HL-60 (cell line): ENCODE results near the gene HIRA.

Source experiments
- DNase-seq, 2 experiments: peaks; one replicate each; pipeline ENCODE4 v3.0.0-alpha.2; 2010 to 2020; ENCODE audit warnings: low read depth in 1 of 2, low spot score in 1 of 2
- H3K27ac ChIP-seq: fragments of 250-450 bp; sonication (Bioruptor Pico); replicated peaks from 2 replicates; pipeline ENCODE4 v1.5.1; 2020; ENCODE audit warnings: mild to moderate bottlenecking, moderate library complexity
- H3K27me3 ChIP-seq: fragments of 250-450 bp; sonication (Bioruptor Pico); 2 replicates; pipeline ENCODE4 v1.5.1; 2021; ENCODE audit warnings: mild to moderate bottlenecking, moderate library complexity; ENCODE audit not compliant: insufficient read depth, poor library complexity, severe bottlenecking
- H3K4me3 ChIP-seq: replicated peaks from 2 replicates; pipeline ENCODE4 v1.5.1; 2011; ENCODE audit warnings: mild to moderate bottlenecking, control low read depth, low read length; ENCODE audit not compliant: insufficient read depth
- GABPA ChIP-seq: IDR thresholded peaks from 2 replicates; pipeline ENCODE4 v1.6.1; 2012; ENCODE audit warnings: low read depth
- POLR2AphosphoS5 ChIP-seq: IDR thresholded peaks from 2 replicates; pipeline ENCODE4 v1.6.1; 2012; ENCODE audit warnings: low read depth
- SPI1 ChIP-seq: IDR thresholded peaks from 2 replicates; pipeline ENCODE4 v1.6.1; 2012; ENCODE audit warnings: low read depth, mild to moderate bottlenecking, borderline replicate concordance
- TF ChIP-seq, protein P1 (sequence below): IDR thresholded peaks from 2 replicates; pipeline ENCODE4 v1.6.1; 2012; ENCODE audit warnings: low read depth; ENCODE audit not compliant: insufficient replicate concordance
- TF ChIP-seq, protein P2 (sequence below): IDR thresholded peaks from one replicate; pipeline ENCODE4 v1.5.1; 2011; ENCODE audit warnings: low read length, control low read depth, inconsistent platforms; ENCODE audit not compliant: insufficient read depth

HIRA gene

GRCh38 chr22:19341500-19341899 lies 90.0 kb downstream of the HIRA start:
- no peaks in the 10 kb centered on the region for H3K27me3 ChIP-seq
- DNase-seq, result no peak
- no peak overlapping the region for H3K27ac ChIP-seq
- H3K4me3 ChIP-seq, result no peak overlapping the region
- TF ChIP-seq GABPA (no peak), SPI1 (no peak), POLR2AphosphoS5 (no peak)
- TF ChIP-seq, protein P1, sequence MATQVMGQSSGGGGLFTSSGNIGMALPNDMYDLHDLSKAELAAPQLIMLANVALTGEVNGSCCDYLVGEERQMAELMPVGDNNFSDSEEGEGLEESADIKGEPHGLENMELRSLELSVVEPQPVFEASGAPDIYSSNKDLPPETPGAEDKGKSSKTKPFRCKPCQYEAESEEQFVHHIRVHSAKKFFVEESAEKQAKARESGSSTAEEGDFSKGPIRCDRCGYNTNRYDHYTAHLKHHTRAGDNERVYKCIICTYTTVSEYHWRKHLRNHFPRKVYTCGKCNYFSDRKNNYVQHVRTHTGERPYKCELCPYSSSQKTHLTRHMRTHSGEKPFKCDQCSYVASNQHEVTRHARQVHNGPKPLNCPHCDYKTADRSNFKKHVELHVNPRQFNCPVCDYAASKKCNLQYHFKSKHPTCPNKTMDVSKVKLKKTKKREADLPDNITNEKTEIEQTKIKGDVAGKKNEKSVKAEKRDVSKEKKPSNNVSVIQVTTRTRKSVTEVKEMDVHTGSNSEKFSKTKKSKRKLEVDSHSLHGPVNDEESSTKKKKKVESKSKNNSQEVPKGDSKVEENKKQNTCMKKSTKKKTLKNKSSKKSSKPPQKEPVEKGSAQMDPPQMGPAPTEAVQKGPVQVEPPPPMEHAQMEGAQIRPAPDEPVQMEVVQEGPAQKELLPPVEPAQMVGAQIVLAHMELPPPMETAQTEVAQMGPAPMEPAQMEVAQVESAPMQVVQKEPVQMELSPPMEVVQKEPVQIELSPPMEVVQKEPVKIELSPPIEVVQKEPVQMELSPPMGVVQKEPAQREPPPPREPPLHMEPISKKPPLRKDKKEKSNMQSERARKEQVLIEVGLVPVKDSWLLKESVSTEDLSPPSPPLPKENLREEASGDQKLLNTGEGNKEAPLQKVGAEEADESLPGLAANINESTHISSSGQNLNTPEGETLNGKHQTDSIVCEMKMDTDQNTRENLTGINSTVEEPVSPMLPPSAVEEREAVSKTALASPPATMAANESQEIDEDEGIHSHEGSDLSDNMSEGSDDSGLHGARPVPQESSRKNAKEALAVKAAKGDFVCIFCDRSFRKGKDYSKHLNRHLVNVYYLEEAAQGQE, result no peak
- TF ChIP-seq, protein P2, sequence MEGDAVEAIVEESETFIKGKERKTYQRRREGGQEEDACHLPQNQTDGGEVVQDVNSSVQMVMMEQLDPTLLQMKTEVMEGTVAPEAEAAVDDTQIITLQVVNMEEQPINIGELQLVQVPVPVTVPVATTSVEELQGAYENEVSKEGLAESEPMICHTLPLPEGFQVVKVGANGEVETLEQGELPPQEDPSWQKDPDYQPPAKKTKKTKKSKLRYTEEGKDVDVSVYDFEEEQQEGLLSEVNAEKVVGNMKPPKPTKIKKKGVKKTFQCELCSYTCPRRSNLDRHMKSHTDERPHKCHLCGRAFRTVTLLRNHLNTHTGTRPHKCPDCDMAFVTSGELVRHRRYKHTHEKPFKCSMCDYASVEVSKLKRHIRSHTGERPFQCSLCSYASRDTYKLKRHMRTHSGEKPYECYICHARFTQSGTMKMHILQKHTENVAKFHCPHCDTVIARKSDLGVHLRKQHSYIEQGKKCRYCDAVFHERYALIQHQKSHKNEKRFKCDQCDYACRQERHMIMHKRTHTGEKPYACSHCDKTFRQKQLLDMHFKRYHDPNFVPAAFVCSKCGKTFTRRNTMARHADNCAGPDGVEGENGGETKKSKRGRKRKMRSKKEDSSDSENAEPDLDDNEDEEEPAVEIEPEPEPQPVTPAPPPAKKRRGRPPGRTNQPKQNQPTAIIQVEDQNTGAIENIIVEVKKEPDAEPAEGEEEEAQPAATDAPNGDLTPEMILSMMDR, result no peak

DNA sequence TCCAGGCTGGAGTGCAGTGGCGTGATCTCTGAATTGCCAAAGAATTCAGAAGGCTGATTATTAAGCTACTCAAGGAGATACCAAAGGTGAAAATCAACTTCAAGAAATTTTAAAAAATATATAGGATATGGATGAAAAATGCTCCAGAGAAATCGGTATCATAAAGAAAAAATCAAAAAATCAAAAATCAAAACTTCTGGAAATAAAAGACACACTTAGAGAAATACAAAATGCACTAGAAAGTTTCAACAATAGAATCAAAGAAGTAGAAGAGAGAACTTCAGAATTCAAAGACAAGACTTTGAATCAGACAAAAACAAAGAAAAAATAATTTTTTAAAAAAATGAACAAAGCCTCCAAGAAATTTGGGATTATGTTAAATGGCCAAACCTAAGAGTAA lies 94.4 kb downstream of the HIRA start:
- TF ChIP-seq POLR2AphosphoS5, result no peak
- TF ChIP-seq, protein P2, result no peak
- no peak for TF ChIP-seq GABPA
- TF ChIP-seq SPI1, result no peak
- Histone ChIP-seq H3K4me3 (no peak overlapping the region), H3K27ac (no peak overlapping the region), H3K27me3 (no peaks in the 10 kb centered on the region)
- DNase-seq, result no peak

- H3K27me3 ChIP-seq, result no peaks in the 10 kb centered on the region
- DNase-seq, result no peak
- TF ChIP-seq SPI1 (no peak), POLR2AphosphoS5 (no peak), GABPA (no peak)
- TF ChIP-seq, protein P2, result no peak
- H3K27ac ChIP-seq, result no peak overlapping the region
- no peak overlapping the region for H3K4me3 ChIP-seq
Measured at GRCh38 chr22:19336133-19337075, 95.1 kb downstream of the HIRA start.

DNA sequence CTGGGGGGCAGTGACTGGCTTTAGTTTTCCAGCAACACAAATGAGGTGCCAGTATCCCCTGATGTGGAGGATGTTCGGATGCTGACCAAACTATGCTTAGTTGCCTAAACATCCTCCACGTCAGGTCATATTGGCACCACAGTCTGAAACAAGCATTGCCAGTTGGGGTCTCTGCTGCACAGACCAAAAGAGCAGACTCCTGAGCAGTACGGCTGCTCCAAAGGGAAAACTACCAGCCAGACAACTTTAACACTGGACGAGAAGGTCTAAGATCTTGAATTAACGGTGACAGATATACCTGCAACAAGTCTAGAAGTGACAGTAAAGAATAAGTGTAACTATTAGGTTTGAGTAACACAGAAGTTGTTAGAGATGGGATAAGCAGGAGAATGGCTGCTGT lies 99.6 kb downstream of the HIRA start:
- no peak for DNase-seq
- H3K27me3 ChIP-seq, result no peaks in the 10 kb centered on the region
- no peak for TF ChIP-seq POLR2AphosphoS5
- TF ChIP-seq, protein P2, result no peak
- TF ChIP-seq SPI1, result no peak
- TF ChIP-seq, protein P1, result no peak
- TF ChIP-seq GABPA, result no peak
- no peak overlapping the region for H3K27ac ChIP-seq
- H3K4me3 ChIP-seq, result no peak overlapping the region
